Hematopoietic multipotent progenitor cell (in vitro differentiated cells): ENCODE data around the gene MAML2. TPM values are rescaled to one million over a fixed set of nuclear protein-coding genes. Genes with fewer than 3 reads are reported as not detected.

Experiments
- DNase-seq, 3 donors: peaks; one replicate each; pipeline ENCODE4 v3.0.0-alpha.2; 2011 to 2015; ENCODE audit warnings: low read depth in 2 of 3, low spot score in 2 of 3
- total RNA-seq: library from RNA; depleted of rRNA; stranded (reverse); fragments of >200 nt; gene quantifications from one replicate; pipeline ENCODE4 v1.2.3, GENCODE V29; 2012

MAML2 gene
- total RNA-seq, 1 donor: 11.6 TPM

- no peak for DNase-seq
These were observed 3.1 kb downstream of the MAML2 start for GRCh38 chr11:96339706-96340554.

GRCh38 chr11:96338910-96339705 is 3.9 kb downstream of the MAML2 start:
- DNase-seq: peak in 2 of 3 donors; percentile 78 to 88

- peak in 1 of 3 donors; percentile 46 for DNase-seq
These were observed 5.2 kb downstream of the MAML2 start for GRCh38 chr11:96337541-96338431.

GRCh38 chr11:96335388-96335787 is 7.6 kb downstream of the MAML2 start:
- DNase-seq: no peak

- DNase-seq: no peak
These were observed 8.8 kb downstream of the MAML2 start for GRCh38 chr11:96334219-96334618.

- no peak for DNase-seq
These were observed 9.7 kb downstream of the MAML2 start for GRCh38 chr11:96333191-96333719.

GRCh38 chr11:96332126-96332771 is 10.7 kb downstream of the MAML2 start:
- no peak for DNase-seq

GRCh38 chr11:96331699-96332116 is 11.3 kb downstream of the MAML2 start:
- no peak for DNase-seq

- DNase-seq: no peak
These were observed 12.5 kb downstream of the MAML2 start for GRCh38 chr11:96330511-96330859.

- DNase-seq: no peak
These were observed 13.0 kb downstream of the MAML2 start for GRCh38 chr11:96329855-96330510.

GRCh38 chr11:96329419-96329818 is 13.6 kb downstream of the MAML2 start:
- no peak for DNase-seq

GRCh38 chr11:96328395-96329010 is 14.5 kb downstream of the MAML2 start:
- DNase-seq: no peak

GRCh38 chr11:96326959-96327358 is 16.0 kb downstream of the MAML2 start:
- no peak for DNase-seq

GRCh38 chr11:96324912-96325311 is 18.1 kb downstream of the MAML2 start:
- no peak for DNase-seq

- DNase-seq: no peak
These were observed 19.4 kb downstream of the MAML2 start for GRCh38 chr11:96323642-96323985.

- DNase-seq: no peak
These were observed 20.0 kb downstream of the MAML2 start for GRCh38 chr11:96322775-96323641.

- DNase-seq: no peak
These were observed 21.9 kb downstream of the MAML2 start for GRCh38 chr11:96321091-96321490.

- DNase-seq: no peak
These were observed 22.9 kb downstream of the MAML2 start for GRCh38 chr11:96319898-96320656.
